Measurements from ENCODE around the gene AGBL5. TPM values are rescaled to one million over a fixed set of nuclear protein-coding genes. Genes with fewer than 3 reads are reported as not detected.

AGBL5 gene
- total and polyA plus RNA-seq, 2 of the 13 experiments (the other 11 are each of a cell fraction or from before 2014, with no cell fraction given), result 55.9 to 73.3 TPM

GRCh38 chr2:27071990-27072830 is 20.7 kb downstream of the AGBL5 start (continued):
- TF ChIP-seq ZNF513 (CRISPR knock-in tag; conservative IDR thresholded peaks at IDR 0.05), result no peak
- TF ChIP-seq CC2D1A (CRISPR knock-in tag; IDR thresholded peaks at IDR 0.05), result no peak
- no peak for TF ChIP-seq ZNF7 (CRISPR knock-in tag; IDR thresholded peaks at IDR 0.05)
- TF ChIP-seq KAT8 (CRISPR knock-in tag; IDR thresholded peaks at IDR 0.05), result no peak
- TF ChIP-seq THAP9 (CRISPR knock-in tag; IDR thresholded peaks at IDR 0.05; ENCODE audit: borderline replicate concordance), result 0 out of 2 replicates have a peak, but pooled peaks have one; percentile 40
- TF ChIP-seq ZNF777 (CRISPR knock-in tag; IDR thresholded peaks at IDR 0.05), result 0 out of 2 replicates have a peak, but pooled peaks have one; percentile 14
- no peak for TF ChIP-seq ZNF207 (IDR thresholded peaks at IDR 0.05; ENCODE audit: borderline replicate concordance)
- TF ChIP-seq CENPT (CRISPR knock-in tag; IDR thresholded peaks at IDR 0.05; ENCODE audit: low read depth), result no peak
- TF ChIP-seq HNF1B (CRISPR knock-in tag; IDR thresholded peaks at IDR 0.05), result peak; percentile 67
- no peak for TF ChIP-seq RCOR2 (CRISPR knock-in tag; IDR thresholded peaks at IDR 0.05)
- TF ChIP-seq BCL6 (CRISPR knock-in tag; IDR thresholded peaks at IDR 0.05), result no peak
- no peak for TF ChIP-seq FOXP1 (IDR thresholded peaks at IDR 0.05)
- no peak for TF ChIP-seq FOXP1 (CRISPR knock-in tag; IDR thresholded peaks at IDR 0.05)
- TF ChIP-seq XRCC5 (optimal IDR thresholded peaks at IDR 0.05; ENCODE audit: low read length), result no peak
- TF ChIP-seq STAG1 (CRISPR knock-in tag; IDR thresholded peaks at IDR 0.05), result no peak
- TF ChIP-seq ATF3 (CRISPR knock-in tag; IDR thresholded peaks at IDR 0.05), result no peak
- no peak for TF ChIP-seq HMG20B (CRISPR knock-in tag; conservative IDR thresholded peaks at IDR 0.05)
- no peak for TF ChIP-seq CREB3 (CRISPR knock-in tag; IDR thresholded peaks at IDR 0.05)
- TF ChIP-seq HMGXB4 (CRISPR knock-in tag; IDR thresholded peaks at IDR 0.05; ENCODE audit: borderline replicate concordance in 1 of 2, low read depth in 1 of 2), result no peak; a peak in 1 of 4 replicates
- no peak for TF ChIP-seq HHEX (CRISPR knock-in tag; IDR thresholded peaks at IDR 0.05)

Data from HepG2 (cell line).